Fibroblast of mammary gland (primary cell): ENCODE data around the gene PLXNB2.
A peak's percentile ranks its signal among the peaks of the same experiment; 100 is the strongest.

Source experiments
- DNase-seq: peaks from one replicate; pipeline ENCODE4 v3.0.0-alpha.2; 2010; ENCODE audit warnings: low read depth
- H3K4me3 ChIP-seq: 2 replicates; pipeline ENCODE4 v1.5.1; 2011; ENCODE audit warnings: low read depth, mild to moderate bottlenecking, low read length, moderate library complexity; ENCODE audit not compliant: control insufficient read depth
- CTCF ChIP-seq: conservative IDR thresholded peaks from 2 replicates; pipeline ENCODE4 v1.5.1; 2011; ENCODE audit warnings: low read depth, low read length, inconsistent platforms; ENCODE audit not compliant: control insufficient read depth, insufficient read depth

PLXNB2 gene

GRCh38 chr22:50264104-50264745 lies 43.2 kb downstream of the PLXNB2 start:
- no peak for TF ChIP-seq CTCF

GRCh38 chr22:50262973-50263617 lies 44.4 kb downstream of the PLXNB2 start:
- no peak for DNase-seq
- no peak for TF ChIP-seq CTCF
- H3K4me3 ChIP-seq, result no peak overlapping the region

More at GRCh38 chr22:50264104-50264745, 43.2 kb downstream of the PLXNB2 start:
- no peak overlapping the region for H3K4me3 ChIP-seq
- DNase-seq, result no peak

GRCh38 chr22:50262460-50262911 lies 45.0 kb downstream of the PLXNB2 start:
- no peak for TF ChIP-seq CTCF
- peak; percentile 10 for DNase-seq
- no peak overlapping the region for H3K4me3 ChIP-seq

DNA sequence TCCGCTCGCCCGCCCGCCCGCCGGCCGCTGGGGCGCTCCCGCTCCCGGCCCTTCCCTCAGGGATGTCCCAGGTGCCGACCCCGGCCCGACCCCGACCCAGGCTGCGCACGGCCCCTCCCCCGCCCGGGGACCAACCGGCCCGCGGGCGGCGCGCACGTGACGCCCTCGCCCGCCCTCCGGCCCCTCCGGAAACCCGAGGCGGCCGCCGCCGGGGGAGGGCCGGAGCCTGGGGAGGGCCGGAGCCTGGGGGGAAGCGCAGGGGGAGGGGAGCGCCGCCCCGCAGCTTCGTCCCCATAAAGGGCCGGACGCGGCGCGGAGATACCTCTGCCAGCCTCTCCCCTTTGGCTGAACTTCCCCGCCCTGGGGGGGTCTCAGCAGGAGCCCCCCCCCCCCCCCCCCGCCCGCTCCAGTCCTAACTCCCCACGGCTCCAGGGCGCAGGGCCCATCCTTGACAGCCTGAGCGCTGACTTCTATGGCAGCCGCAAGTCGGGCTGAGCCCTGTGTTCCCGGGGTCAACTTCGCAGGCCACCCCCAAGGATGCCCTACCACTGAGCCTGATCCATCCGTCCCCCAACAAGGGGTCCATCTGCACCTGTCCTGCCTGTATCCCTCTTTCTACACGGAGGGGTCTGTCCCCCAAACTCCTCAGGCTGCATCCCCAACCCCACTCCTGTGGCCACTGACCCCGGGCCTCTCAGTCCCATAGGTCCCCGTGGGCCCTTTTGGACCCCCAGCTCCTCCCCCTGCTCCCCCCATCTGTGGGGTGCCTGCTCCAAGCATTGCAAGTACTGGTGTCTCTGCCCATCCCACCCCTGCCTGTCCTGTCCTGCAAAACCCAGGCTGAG lies 45.6 kb downstream of the PLXNB2 start, which contains the start of gene MAPK12:
MAPK12 (minus strand) TSS at position 69 of the 845 bp plus-strand sequence. CDS start 174 bp downstream, outside the sequence.
- DNase-seq, result peak; percentile 9
- peak within 1 kb of the TSS; percentile 62 for H3K4me3 ChIP-seq
- TF ChIP-seq CTCF, result no peak

- peak overlapping the region; percentile 62 for H3K4me3 ChIP-seq
Observed at GRCh38 chr22:50260801-50261614, 46.4 kb downstream of the PLXNB2 start.

More at GRCh38 chr22:50260801-50261614, 46.4 kb downstream of the PLXNB2 start:
- DNase-seq, result peak; percentile 64
- TF ChIP-seq CTCF, result no peak
